ENCODE results near the gene SKA2. TPM values are rescaled to one million over a fixed set of nuclear protein-coding genes. Genes with fewer than 3 reads are reported as not detected.

SKA2 gene
- total and polyA plus RNA-seq, 2 experiments from 2014 or later: 50.5 to 140 TPM

DNA sequence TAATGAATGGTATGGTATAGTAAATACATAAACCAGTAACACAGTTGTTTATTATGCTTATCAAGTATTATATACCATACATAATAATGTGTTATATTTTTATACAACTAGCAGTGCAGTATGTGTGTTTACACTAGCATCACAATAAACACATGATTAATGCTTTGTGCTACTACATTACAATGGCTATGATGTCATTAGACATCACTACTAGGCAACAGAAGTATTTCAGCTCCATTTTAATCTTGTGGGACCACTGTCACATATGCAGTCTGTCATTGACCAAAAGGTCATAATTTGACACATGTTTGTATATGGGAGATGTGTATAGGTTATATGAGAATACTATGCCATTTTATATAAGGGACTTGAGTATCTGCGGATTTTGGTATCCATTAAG lies 81.0 kb downstream of the SKA2 start (continued):
- TF ChIP-seq, protein P1, sequence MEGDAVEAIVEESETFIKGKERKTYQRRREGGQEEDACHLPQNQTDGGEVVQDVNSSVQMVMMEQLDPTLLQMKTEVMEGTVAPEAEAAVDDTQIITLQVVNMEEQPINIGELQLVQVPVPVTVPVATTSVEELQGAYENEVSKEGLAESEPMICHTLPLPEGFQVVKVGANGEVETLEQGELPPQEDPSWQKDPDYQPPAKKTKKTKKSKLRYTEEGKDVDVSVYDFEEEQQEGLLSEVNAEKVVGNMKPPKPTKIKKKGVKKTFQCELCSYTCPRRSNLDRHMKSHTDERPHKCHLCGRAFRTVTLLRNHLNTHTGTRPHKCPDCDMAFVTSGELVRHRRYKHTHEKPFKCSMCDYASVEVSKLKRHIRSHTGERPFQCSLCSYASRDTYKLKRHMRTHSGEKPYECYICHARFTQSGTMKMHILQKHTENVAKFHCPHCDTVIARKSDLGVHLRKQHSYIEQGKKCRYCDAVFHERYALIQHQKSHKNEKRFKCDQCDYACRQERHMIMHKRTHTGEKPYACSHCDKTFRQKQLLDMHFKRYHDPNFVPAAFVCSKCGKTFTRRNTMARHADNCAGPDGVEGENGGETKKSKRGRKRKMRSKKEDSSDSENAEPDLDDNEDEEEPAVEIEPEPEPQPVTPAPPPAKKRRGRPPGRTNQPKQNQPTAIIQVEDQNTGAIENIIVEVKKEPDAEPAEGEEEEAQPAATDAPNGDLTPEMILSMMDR (conservative IDR thresholded peaks at IDR 0.05; ENCODE audit: low read depth in 2 of 2): no peak
- TF ChIP-seq JUNB (IDR thresholded peaks at IDR 0.05; ENCODE audit: unreplicated experiment) (no peak), NANOG (IDR thresholded peaks at IDR 0.05; ENCODE audit: borderline replicate concordance) (no peak), ZNF114 (CRISPR knock-in tag; IDR thresholded peaks at IDR 0.05) (no peak)
- TF ChIP-seq, protein P2, sequence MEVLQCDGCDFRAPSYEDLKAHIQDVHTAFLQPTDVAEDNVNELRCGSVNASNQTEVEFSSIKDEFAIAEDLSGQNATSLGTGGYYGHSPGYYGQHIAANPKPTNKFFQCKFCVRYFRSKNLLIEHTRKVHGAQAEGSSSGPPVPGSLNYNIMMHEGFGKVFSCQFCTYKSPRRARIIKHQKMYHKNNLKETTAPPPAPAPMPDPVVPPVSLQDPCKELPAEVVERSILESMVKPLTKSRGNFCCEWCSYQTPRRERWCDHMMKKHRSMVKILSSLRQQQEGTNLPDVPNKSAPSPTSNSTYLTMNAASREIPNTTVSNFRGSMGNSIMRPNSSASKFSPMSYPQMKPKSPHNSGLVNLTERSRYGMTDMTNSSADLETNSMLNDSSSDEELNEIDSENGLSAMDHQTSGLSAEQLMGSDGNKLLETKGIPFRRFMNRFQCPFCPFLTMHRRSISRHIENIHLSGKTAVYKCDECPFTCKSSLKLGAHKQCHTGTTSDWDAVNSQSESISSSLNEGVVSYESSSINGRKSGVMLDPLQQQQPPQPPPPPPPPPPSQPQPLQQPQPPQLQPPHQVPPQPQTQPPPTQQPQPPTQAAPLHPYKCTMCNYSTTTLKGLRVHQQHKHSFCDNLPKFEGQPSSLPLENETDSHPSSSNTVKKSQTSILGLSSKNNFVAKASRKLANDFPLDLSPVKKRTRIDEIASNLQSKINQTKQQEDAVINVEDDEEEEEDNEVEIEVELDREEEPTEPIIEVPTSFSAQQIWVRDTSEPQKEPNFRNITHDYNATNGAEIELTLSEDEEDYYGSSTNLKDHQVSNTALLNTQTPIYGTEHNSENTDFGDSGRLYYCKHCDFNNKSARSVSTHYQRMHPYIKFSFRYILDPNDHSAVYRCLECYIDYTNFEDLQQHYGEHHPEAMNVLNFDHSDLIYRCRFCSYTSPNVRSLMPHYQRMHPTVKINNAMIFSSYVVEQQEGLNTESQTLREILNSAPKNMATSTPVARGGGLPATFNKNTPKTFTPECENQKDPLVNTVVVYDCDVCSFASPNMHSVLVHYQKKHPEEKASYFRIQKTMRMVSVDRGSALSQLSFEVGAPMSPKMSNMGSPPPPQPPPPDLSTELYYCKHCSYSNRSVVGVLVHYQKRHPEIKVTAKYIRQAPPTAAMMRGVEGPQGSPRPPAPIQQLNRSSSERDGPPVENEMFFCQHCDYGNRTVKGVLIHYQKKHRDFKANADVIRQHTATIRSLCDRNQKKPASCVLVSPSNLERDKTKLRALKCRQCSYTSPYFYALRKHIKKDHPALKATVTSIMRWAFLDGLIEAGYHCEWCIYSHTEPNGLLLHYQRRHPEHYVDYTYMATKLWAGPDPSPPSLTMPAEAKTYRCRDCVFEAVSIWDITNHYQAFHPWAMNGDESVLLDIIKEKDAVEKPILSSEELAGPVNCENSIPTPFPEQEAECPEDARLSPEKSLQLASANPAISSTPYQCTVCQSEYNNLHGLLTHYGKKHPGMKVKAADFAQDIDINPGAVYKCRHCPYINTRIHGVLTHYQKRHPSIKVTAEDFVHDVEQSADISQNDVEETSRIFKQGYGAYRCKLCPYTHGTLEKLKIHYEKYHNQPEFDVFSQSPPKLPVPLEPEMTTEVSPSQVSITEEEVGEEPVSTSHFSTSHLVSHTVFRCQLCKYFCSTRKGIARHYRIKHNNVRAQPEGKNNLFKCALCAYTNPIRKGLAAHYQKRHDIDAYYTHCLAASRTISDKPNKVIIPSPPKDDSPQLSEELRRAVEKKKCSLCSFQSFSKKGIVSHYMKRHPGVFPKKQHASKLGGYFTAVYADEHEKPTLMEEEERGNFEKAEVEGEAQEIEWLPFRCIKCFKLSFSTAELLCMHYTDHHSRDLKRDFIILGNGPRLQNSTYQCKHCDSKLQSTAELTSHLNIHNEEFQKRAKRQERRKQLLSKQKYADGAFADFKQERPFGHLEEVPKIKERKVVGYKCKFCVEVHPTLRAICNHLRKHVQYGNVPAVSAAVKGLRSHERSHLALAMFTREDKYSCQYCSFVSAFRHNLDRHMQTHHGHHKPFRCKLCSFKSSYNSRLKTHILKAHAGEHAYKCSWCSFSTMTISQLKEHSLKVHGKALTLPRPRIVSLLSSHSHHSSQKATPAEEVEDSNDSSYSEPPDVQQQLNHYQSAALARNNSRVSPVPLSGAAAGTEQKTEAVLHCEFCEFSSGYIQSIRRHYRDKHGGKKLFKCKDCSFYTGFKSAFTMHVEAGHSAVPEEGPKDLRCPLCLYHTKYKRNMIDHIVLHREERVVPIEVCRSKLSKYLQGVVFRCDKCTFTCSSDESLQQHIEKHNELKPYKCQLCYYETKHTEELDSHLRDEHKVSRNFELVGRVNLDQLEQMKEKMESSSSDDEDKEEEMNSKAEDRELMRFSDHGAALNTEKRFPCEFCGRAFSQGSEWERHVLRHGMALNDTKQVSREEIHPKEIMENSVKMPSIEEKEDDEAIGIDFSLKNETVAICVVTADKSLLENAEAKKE (CRISPR knock-in tag; IDR thresholded peaks at IDR 0.05): no peak

DNA sequence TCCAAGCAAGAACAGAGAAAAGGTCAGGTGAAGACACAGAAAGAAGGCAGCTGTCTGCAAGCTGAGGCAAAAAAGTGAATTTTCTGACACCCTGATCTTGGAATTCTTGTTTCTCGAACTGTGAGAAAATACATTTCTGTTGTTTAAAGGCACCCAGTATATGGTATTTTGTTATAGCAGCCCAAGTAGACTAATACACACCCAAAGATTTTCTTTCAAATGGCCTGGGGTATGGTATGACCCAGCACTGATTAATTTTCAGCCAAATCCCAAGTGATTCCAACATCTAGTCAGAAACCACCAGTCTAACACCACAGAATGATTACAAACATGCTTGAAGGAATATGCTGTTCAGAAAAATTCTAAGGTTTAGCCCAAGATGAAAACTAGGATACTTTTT lies 85.1 kb downstream of the SKA2 start:
- Histone ChIP-seq H3K9me2 (ENCODE audit: insufficient read depth) (no peaks in the 10 kb centered on the region), H3F3A (replicated peaks; ENCODE audit: low read depth) (no peaks in the 10 kb centered on the region), H3K4me1 (ENCODE audit: insufficient read depth) (no peaks in the 10 kb centered on the region), H3K27me3 (ENCODE audit: insufficient read depth) (no peaks in the 10 kb centered on the region), H3K4me2 (no peak overlapping the region), H3K4me3 (no peak overlapping the region), H2AFZ (no peak overlapping the region), H3K79me2 (replicated peaks; ENCODE audit: insufficient read depth) (0 out of 2 replicates have a peak, but pooled peaks cover 3% of the 10 kb centered on the region), H3K27ac (ENCODE audit: low read depth) (no peak overlapping the region), H3K36me3 (ENCODE audit: insufficient read depth) (peaks cover 16% of the 10 kb centered on the region), H4K20me1 (replicated peaks; ENCODE audit: insufficient read depth) (peaks cover 3% of the 10 kb centered on the region; the same call in 1 of the 2 replicates)
- Mint-ChIP-seq H3K4me1 (no peaks in the 10 kb centered on the region), H3K36me3 (ENCODE audit: low read depth) (peaks cover 33% of the 10 kb centered on the region; the same call in 2 of the 3 replicates), H3K4me3 (no peak overlapping the region), H3K27me3 (ENCODE audit: insufficient read depth, low read depth, poor library complexity) (no peaks in the 10 kb centered on the region), H3K27ac (no peak overlapping the region), H3K9me3 (no peaks in the 10 kb centered on the region)
- no peak for ATAC-seq
- DNase-seq (ENCODE audit: low spot score): no peak
- TF ChIP-seq, protein P1 (conservative IDR thresholded peaks at IDR 0.05; ENCODE audit: low read depth in 2 of 2): no peak

Measured in GM23338 (cell line).